ENCODE data around the gene ACTL6B. TPM values are rescaled to one million over a fixed set of nuclear protein-coding genes. Genes with fewer than 3 reads are reported as not detected.

ACTL6B gene
- polyA plus RNA-seq, 1 donor from 2014 or later, result 339 TPM

DNA sequence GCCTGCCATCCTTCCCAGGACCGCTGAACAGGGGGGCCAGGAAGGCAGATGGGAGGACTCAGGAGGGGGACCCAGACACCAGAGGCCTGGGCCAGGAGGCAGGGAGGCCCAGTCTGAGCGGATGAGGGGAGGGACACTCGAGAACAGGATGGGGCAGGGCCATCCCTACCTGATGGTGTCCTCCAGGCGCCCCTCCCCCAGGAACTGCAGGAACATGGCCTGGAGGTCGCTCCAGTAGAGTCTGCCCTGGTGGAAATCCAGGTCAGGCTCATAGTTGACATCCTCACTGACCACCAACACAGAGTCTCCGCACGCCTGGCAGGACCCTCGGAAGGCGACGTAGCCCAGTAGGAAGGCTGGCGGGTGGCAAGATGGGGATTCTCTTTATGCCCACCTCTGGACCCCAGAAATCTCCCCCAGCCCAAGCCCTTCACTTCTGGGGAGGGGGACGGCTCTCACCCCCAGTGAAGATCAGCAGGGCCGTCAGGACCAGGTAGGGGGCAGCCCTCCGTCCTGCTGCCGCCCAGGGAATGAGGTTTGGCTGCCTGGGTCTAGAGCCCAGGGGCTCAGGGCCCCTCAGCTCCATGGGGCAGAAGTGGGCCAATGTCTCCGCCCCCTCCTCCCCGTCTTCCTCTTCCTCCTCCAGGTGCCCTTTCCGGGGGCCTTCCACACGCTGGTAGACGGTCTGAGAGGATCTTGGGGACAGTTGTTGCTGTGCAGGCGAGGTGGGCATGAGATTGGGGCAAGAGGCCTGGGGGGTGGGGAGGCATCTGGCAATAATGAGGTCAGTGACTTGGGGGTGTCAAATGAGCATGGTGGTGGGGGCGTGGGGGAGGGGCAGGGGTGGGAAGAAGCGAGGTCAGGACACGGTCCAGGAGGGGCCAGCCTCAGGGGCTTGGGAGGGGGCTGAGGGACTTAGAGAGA is 15.5 kb downstream of the ACTL6B start:
- Histone ChIP-seq H2AFZ (ENCODE audit: low read depth, low read length) (no peak overlapping the region), H3K9ac (ENCODE audit: low read length) (no peak overlapping the region), H3K27me3 (ENCODE audit: insufficient read depth, low read depth, low read length) (no peaks in the 10 kb centered on the region), H3F3A (ENCODE audit: insufficient read depth, low read length, poor library complexity, severe bottlenecking) (no peaks in the 10 kb centered on the region), H3K27ac (ENCODE audit: low read length) (no peak overlapping the region), H3K36me3 (ENCODE audit: insufficient read depth, low read length) (no peaks in the 10 kb centered on the region), H3K4me2 (ENCODE audit: low read length) (no peak overlapping the region), H4K20me1 (ENCODE audit: insufficient read depth) (no peaks in the 10 kb centered on the region), H3K4me3 (ENCODE audit: low read length) (no peak overlapping the region), H3K9me3 (ENCODE audit: low read length) (no peaks in the 10 kb centered on the region), H3K9me2 (ENCODE audit: insufficient read depth, low read length) (no peaks in the 10 kb centered on the region), H3K79me2 (replicated peaks; ENCODE audit: insufficient read depth, low read length) (no peaks in the 10 kb centered on the region)
- TF ChIP-seq, protein P1, sequence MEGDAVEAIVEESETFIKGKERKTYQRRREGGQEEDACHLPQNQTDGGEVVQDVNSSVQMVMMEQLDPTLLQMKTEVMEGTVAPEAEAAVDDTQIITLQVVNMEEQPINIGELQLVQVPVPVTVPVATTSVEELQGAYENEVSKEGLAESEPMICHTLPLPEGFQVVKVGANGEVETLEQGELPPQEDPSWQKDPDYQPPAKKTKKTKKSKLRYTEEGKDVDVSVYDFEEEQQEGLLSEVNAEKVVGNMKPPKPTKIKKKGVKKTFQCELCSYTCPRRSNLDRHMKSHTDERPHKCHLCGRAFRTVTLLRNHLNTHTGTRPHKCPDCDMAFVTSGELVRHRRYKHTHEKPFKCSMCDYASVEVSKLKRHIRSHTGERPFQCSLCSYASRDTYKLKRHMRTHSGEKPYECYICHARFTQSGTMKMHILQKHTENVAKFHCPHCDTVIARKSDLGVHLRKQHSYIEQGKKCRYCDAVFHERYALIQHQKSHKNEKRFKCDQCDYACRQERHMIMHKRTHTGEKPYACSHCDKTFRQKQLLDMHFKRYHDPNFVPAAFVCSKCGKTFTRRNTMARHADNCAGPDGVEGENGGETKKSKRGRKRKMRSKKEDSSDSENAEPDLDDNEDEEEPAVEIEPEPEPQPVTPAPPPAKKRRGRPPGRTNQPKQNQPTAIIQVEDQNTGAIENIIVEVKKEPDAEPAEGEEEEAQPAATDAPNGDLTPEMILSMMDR (IDR thresholded peaks at IDR 0.05; ENCODE audit: poor library complexity, severe bottlenecking), result no peak
- TF ChIP-seq POLR2AphosphoS5 (IDR thresholded peaks at IDR 0.05) (no peak), TAF1 (IDR thresholded peaks at IDR 0.05; ENCODE audit: low read depth) (no peak), EP300 (conservative IDR thresholded peaks at IDR 0.05; ENCODE audit: poor library complexity, severe bottlenecking) (no peak), SMC3 (conservative IDR thresholded peaks at IDR 0.05; ENCODE audit: poor library complexity) (no peak), RAD21 (conservative IDR thresholded peaks at IDR 0.05) (no peak)
- TF ChIP-seq, protein P2, sequence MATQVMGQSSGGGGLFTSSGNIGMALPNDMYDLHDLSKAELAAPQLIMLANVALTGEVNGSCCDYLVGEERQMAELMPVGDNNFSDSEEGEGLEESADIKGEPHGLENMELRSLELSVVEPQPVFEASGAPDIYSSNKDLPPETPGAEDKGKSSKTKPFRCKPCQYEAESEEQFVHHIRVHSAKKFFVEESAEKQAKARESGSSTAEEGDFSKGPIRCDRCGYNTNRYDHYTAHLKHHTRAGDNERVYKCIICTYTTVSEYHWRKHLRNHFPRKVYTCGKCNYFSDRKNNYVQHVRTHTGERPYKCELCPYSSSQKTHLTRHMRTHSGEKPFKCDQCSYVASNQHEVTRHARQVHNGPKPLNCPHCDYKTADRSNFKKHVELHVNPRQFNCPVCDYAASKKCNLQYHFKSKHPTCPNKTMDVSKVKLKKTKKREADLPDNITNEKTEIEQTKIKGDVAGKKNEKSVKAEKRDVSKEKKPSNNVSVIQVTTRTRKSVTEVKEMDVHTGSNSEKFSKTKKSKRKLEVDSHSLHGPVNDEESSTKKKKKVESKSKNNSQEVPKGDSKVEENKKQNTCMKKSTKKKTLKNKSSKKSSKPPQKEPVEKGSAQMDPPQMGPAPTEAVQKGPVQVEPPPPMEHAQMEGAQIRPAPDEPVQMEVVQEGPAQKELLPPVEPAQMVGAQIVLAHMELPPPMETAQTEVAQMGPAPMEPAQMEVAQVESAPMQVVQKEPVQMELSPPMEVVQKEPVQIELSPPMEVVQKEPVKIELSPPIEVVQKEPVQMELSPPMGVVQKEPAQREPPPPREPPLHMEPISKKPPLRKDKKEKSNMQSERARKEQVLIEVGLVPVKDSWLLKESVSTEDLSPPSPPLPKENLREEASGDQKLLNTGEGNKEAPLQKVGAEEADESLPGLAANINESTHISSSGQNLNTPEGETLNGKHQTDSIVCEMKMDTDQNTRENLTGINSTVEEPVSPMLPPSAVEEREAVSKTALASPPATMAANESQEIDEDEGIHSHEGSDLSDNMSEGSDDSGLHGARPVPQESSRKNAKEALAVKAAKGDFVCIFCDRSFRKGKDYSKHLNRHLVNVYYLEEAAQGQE (IDR thresholded peaks at IDR 0.05; ENCODE audit: borderline replicate concordance), result no peak

DNA sequence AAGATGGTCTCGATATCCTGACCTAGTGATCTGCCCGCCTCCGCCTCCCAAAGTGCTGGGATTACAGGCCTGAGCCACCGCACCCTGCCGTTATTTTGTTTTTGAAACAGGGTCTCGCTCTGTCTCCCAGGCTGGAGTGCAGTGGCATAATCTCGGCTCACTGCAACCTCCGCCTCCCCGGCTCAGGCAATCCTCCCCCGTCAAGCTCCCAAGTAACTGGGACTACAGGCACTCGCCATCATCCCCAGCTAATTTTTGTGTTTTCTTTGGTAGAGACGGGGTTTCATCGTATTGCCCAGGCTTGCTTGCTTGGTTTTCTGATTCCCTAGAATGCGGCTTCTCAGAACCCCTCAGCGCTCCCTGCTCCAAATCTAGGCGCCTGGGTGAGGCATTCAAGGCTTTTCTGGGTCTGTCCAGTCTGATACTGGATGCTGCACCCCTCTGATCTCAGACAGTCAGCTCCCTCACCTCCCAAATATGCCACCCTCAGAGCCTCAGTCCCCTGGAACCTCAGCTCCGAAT is 16.2 kb downstream of the ACTL6B start:
- no peak overlapping the region for H2AFZ ChIP-seq (ENCODE audit: low read depth, low read length)
- no peaks in the 10 kb centered on the region for H3K36me3 ChIP-seq (ENCODE audit: insufficient read depth, low read length)
- TF ChIP-seq POLR2AphosphoS5 (IDR thresholded peaks at IDR 0.05), result no peak
- TF ChIP-seq, protein P2 (IDR thresholded peaks at IDR 0.05; ENCODE audit: borderline replicate concordance), result no peak
- TF ChIP-seq EZH2 (IDR thresholded peaks at IDR 0.05; ENCODE audit: borderline replicate concordance, insufficient read depth, low read length, poor library complexity, severe bottlenecking), result no peak
- TF ChIP-seq RAD21 (conservative IDR thresholded peaks at IDR 0.05), result no peak
- TF ChIP-seq SMC3 (conservative IDR thresholded peaks at IDR 0.05; ENCODE audit: poor library complexity), result no peak
- no peak for TF ChIP-seq TAF1 (IDR thresholded peaks at IDR 0.05; ENCODE audit: low read depth)
- TF ChIP-seq, protein P1 (IDR thresholded peaks at IDR 0.05; ENCODE audit: poor library complexity, severe bottlenecking), result no peak
- TF ChIP-seq EP300 (conservative IDR thresholded peaks at IDR 0.05; ENCODE audit: poor library complexity, severe bottlenecking), result no peak
- TF ChIP-seq MXI1 (conservative IDR thresholded peaks at IDR 0.05; ENCODE audit: poor library complexity, severe bottlenecking), result no peak
- H3K9me2 ChIP-seq (ENCODE audit: insufficient read depth, low read length), result no peaks in the 10 kb centered on the region
- no peak overlapping the region for H3K27ac ChIP-seq (ENCODE audit: low read length)
- H3K9ac ChIP-seq (ENCODE audit: low read length), result no peak overlapping the region
- H3K4me2 ChIP-seq (ENCODE audit: low read length), result no peak overlapping the region
- H3K9me3 ChIP-seq (ENCODE audit: low read length), result no peaks in the 10 kb centered on the region
- no peaks in the 10 kb centered on the region for H3K27me3 ChIP-seq (ENCODE audit: insufficient read depth, low read depth, low read length)
- no peaks in the 10 kb centered on the region for H3F3A ChIP-seq (ENCODE audit: insufficient read depth, low read length, poor library complexity, severe bottlenecking)
- H3K4me3 ChIP-seq (ENCODE audit: low read length), result no peak overlapping the region
- H3K79me2 ChIP-seq (replicated peaks; ENCODE audit: insufficient read depth, low read length), result no peaks in the 10 kb centered on the region
- H4K20me1 ChIP-seq (ENCODE audit: insufficient read depth), result no peaks in the 10 kb centered on the region

All from neural cell (in vitro differentiated cells).